ENCODE measurements around the gene FGFBP3.

GRCh38 chr10:91957091-91957490 is 47.8 kb upstream of the FGFBP3 start:
- TF ChIP-seq, protein P1, sequence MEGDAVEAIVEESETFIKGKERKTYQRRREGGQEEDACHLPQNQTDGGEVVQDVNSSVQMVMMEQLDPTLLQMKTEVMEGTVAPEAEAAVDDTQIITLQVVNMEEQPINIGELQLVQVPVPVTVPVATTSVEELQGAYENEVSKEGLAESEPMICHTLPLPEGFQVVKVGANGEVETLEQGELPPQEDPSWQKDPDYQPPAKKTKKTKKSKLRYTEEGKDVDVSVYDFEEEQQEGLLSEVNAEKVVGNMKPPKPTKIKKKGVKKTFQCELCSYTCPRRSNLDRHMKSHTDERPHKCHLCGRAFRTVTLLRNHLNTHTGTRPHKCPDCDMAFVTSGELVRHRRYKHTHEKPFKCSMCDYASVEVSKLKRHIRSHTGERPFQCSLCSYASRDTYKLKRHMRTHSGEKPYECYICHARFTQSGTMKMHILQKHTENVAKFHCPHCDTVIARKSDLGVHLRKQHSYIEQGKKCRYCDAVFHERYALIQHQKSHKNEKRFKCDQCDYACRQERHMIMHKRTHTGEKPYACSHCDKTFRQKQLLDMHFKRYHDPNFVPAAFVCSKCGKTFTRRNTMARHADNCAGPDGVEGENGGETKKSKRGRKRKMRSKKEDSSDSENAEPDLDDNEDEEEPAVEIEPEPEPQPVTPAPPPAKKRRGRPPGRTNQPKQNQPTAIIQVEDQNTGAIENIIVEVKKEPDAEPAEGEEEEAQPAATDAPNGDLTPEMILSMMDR (IDR thresholded peaks at IDR 0.05; ENCODE audit: low read length) = no peak
- TF ChIP-seq EZH2 (IDR thresholded peaks at IDR 0.05; ENCODE audit: borderline replicate concordance, low read length) = no peak

All from OCI-LY1 (cell line).